Measurements from ENCODE around the gene ENAH.

GRCh38 chr1:225556694-225557093, 96.2 kb downstream of the ENAH start:
- TF ChIP-seq CTCF (IDR thresholded peaks at IDR 0.05) (no peak), POLR2A (IDR thresholded peaks at IDR 0.05) (no peak)
